GM12873 (cell line): ENCODE measurements around the gene MVB12B.

ENCODE experiments used
- CTCF ChIP-seq: IDR thresholded peaks from 2 replicates; pipeline ENCODE4 v1.5.1; 2012; ENCODE audit warnings: low read depth, mild to moderate bottlenecking, moderate library complexity, low read length, control low read depth; ENCODE audit not compliant: insufficient read depth; ENCODE audit errors: missing control alignments

The MVB12B gene

GRCh38 chr9:126318858-126319257, 7.8 kb upstream of the MVB12B start:
- no peak for TF ChIP-seq CTCF

- no peak for TF ChIP-seq CTCF
These were observed 7.0 kb upstream of the MVB12B start for GRCh38 chr9:126319671-126320070.

DNA sequence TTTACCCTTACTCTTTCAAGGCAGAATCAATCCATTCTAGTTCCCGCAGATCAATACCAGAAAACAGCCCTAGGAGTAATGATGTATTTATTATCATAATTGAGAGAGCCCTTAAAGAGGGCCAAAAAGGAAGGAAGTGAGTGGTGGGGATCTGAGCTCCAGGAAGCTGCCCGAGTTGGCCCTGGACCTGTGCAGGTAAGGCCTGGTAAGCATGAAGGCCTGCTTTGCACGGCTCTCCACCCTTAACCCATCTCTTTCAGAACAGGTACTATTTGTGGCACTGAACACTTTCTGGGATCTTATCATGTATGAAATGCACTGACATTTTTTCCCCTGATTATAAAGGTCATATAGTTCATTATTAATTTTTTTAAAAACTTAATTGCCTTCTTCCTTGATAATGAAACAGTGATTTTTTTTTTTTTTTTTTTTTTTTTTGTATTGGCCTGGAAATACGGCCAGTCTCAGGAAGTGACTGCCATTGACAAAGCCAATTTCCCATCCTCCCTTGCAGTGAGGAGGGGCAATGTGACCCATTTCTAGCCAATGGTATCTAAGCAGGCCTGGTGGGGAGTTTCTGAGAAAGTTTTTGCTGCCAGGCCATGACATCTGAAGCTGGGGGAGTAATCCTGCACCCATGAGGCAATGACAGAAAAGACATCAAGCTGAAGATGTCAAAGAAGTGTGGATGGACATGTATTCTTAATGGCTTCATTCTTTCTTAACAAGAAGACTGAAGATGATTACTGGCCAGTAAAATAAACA, 6.3 kb upstream of the MVB12B start:
- no peak for TF ChIP-seq CTCF

- TF ChIP-seq CTCF: no peak
These were observed 4.9 kb upstream of the MVB12B start for GRCh38 chr9:126321742-126322141.

- TF ChIP-seq CTCF: no peak
These were observed 808 bp upstream of the MVB12B start for GRCh38 chr9:126325821-126326220.

GRCh38 chr9:126327006-126327713, 531 bp downstream of the MVB12B start:
- no peak for TF ChIP-seq CTCF

GRCh38 chr9:126327714-126328185, 1.1 kb downstream of the MVB12B start:
- TF ChIP-seq CTCF: no peak
